HG02571 (cell line): ENCODE data around the gene TANK.
"Not testable (repeated sequence)": the region's sequence is repeated elsewhere in the genome, so short reads cannot be mapped to it uniquely, and the experiment has no call there.

Source experiments
- ATAC-seq: cut with Tn5 transposase; IDR thresholded peaks from one replicate; pipeline ENCODE4 v1.9.1; 2021; ENCODE audit warnings: mild to moderate bottlenecking, moderate library complexity; ENCODE audit not compliant: unreplicated experiment

The TANK gene

GRCh38 chr2:161132384-161132783 is 27.8 kb upstream of the TANK start:
- not testable (repeated sequence) for ATAC-seq

DNA sequence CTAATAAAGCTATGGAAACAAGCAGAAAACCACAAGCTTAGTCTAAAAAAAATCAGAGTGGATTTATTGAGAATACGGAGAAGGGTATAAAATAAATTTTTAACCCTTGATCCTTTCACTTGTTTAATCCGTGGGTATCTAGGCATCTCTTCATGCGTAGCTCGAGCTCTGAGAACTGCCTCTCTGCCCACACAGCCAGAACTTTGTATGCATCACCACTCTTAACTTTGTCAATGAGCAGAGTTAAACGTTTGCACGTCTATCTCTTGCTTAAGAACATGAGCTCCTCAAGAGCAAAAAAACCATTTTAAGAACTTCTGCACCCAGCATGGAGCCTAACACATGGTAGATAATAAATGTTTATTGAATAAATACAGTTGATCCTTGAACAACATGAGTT is 26.9 kb upstream of the TANK start:
- no peak for ATAC-seq

DNA sequence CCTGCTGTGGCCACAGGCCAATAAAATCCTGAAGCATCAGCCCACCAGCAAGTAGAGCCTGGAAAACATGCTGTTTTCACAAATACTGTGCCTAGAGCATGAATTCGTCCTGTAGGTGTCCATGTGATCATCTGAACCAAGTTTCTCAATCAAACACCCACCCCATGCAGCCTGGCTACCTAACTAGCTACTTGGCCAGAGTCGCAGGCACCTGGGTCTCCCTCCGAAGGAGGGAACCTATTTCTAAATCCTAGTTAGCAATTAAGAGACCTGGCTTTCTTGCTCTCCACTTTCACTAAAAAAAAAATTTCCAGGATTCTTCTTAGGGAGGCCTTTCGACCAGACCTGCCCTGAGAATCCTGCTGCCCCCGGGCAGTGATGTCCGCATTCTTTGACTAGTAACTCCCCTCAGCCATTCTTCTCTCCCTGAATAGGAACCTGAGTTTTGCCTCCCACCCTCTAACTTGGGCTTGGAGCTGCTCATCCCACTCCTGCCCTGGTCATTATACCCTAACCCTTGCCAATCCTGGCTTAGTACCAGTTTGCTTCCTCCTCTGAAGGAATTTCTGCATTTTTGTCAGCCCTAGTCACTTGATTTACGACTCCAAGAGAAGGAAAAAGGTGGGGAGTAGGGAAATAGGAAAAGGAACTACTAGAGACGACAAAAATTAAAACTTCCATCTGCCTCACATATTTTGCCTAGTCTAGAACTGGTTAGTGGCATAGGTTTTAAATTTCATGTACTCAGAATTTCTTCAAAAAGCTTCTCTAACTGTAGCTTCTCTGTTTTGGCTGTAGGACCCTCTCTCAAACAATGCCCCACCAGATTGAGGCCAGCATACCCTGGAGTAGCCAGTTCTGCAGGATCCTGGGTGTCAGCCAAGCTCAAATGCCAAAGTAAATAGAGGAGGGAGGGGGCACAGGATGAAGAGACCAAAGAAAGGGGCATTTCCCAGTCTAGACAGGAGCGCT is 25.4 kb upstream of the TANK start:
- no peak for ATAC-seq

- no peak for ATAC-seq
These were observed 24.2 kb upstream of the TANK start for GRCh38 chr2:161135951-161136593.

- ATAC-seq = peak; percentile 75
These were observed 23.4 kb upstream of the TANK start for GRCh38 chr2:161136696-161137324.

DNA sequence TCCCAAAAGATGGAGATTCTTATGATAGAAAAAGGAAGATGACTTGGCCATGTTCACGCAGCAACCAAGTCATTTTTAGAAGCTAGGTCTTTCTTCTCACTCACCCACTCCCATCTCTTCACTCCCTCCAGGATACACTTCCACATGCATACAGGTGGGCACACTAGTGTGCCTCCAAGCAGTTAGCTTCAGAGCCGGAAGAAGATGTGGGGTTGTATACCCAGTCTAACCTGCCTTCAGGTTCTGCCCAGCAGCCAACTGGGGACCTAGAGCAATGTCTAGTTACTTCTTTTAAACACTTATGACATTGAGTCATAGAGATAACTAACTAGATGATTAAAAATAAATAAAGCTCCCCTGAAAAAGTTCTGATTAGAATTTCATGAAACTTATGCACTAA is 21.8 kb upstream of the TANK start:
- ATAC-seq = no peak

GRCh38 chr2:161139098-161139987 is 20.9 kb upstream of the TANK start:
- no peak for ATAC-seq

DNA sequence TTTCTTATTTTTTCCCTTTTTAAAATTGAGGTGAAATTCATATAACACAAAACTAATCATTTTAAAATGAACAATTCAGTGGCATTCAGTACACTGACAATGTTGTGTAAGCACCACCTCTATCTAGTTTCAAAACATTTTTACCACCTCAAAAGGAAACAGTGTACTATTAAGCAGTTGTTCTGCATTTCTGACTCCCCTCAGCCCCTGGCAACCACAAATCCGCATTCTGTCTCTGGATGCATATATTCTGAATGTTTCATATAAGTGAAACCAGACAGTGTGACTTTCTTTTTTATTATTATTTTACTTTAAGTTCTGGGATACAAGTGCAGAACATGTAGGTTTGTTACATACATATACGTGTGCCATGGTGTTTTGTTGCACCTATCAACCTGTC is 19.2 kb upstream of the TANK start:
- no peak for ATAC-seq

DNA sequence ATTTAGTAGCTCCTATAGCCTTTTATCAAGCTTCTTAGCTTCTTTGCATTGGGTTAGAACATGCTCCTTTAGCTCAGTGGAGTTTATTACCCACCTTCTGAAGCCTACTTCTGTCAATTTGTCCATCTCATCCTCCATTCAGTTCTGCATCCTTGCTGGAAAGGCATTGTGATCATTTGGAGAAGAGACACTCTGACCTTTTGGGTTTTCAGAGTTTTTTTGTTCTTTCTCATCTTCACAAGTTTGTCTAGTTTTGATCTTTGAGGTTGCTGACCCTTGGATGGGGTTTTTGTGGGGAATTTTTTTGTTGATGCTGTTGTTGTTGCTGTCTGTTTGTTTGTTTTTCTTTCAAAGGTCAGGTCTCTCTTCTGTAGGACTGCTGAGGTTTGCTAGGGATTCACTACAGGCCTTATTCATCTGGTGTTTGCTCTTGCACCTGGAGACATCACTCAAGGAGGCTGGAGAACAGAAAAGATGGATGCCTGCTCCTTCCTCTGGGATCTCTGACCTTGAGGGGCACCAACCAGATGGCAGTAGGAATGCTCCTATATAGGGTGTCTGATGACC is 13.9 kb upstream of the TANK start:
- ATAC-seq = peak; percentile 47

- no peak for ATAC-seq
These were observed 13.2 kb upstream of the TANK start for GRCh38 chr2:161146996-161147395.

DNA sequence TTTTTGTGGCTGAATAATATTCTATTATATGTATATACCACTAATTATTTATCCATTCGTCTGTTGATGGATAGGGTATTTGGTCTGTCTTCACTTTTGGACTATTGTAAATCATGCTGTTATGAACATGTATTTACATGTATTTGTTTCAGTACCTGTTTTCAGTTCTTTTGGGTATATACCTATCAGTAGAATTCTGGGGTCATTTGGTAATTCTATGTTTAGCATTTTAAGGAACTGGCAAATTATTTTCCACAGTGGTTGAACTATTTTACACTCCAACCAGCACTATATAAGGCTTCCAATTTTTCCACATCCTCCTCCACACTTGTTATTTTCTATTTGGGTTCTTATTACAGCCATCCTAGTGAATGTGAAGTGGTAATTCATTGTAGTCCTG is 12.4 kb upstream of the TANK start:
- ATAC-seq = peak; percentile 63

DNA sequence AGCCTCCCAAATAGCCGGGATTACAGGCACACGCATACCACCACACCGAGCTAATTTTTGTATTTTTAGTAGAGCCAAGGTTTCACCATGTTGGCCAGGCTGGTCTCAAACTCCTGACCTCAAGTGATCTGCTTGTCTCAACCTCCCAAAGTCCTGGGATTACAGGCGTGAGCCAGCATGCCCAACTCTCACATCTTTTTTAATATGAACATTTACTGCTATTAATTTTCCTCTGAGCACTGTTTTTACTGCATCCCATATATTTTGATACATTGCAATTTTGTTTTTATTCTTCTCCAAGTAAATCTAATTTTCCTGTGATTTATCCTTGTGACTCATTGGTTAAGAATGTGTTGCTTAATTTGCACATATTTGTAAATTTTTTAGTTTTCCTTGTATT is 9.5 kb upstream of the TANK start:
- ATAC-seq = no peak

GRCh38 chr2:161152302-161152701 is 7.9 kb upstream of the TANK start:
- ATAC-seq = no peak

GRCh38 chr2:161158882-161159281 is 1.3 kb upstream of the TANK start:
- ATAC-seq = no peak

- no peak for ATAC-seq
These were observed 587 bp upstream of the TANK start for GRCh38 chr2:161159456-161160225.

DNA sequence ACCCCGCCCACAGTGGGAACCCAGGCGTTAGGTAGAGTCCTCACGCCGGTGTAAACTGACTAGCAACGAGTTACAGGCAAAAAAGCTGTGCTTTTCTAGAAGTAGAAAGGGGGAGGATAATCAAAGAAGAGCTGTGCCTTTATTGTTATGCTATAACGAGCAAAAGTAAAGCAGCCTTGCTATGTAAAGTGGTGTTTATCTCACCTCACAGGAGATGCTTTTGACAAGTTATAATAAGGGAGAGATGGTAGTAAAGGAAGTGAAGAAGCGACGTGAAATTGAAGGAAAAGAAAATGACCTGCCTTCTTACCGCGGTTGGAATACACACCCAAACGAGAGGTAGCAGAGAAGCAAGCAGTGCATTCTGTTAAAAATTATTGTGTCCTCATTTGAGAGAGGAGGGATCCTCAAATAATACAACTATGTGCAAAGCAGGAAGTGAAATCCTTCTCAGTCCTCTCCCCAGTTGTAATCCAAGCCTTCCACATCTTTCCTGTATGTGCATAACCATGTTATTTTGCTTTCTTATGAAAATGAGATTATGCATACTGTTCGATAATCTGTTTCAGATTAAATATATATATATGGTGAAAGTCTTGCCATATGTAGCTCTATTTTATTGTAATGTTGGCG is 962 bp downstream of the TANK start:
- ATAC-seq = no peak

DNA sequence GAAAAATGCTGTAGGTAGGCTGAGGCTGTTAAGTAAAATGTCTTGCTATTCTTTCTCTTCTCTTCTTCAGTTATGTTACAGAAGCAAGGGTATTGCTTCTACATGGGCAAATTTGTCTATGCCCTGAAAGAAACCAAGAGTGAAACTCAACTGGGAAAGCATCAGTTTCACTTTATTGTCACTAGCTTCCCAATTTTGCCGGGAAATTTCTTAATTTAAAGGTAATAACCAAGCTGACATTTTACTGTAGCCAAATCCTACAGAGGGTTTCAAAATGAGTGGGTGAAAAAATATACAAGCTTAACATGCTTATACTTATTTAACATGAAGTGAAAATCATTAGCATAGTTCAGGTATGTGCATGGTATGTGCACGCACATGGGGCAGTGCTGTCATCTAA is 3.2 kb downstream of the TANK start:
- no peak for ATAC-seq

DNA sequence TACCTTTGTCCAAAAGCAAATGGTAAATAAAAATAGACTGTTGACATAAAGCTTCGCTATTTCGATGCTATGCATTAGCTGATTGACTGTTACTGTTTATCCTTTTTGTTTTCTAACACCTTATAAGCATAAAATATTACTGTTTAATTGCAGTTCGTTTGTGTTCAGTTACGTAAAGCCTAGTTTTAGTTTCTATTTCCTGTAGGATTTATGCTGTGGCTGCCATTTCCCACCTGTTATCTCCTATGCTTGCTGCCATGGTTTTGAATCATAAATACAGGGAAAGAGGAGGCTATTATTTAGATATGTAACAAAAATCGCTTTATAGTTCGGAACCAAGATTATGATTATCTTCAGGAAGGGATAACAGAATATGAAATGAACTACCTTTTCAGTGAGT is 3.9 kb downstream of the TANK start:
- no peak for ATAC-seq

GRCh38 chr2:161165266-161165665 is 5.0 kb downstream of the TANK start:
- ATAC-seq = no peak
